Smooth muscle cell of the pulmonary artery (primary cell): ENCODE results near the gene RSPH4A. TPM values are rescaled to one million over a fixed set of nuclear protein-coding genes. Genes with fewer than 3 reads are reported as not detected.

Source experiments
- total RNA-seq: library from RNA; depleted of rRNA; stranded (reverse); fragments of >200 nt; gene quantifications from 2 replicates; pipeline ENCODE4 v1.2.3, GENCODE V29; 2014

Gene RSPH4A
- 0.07 and 0.10 TPM in 2 replicates for total RNA-seq

DNA sequence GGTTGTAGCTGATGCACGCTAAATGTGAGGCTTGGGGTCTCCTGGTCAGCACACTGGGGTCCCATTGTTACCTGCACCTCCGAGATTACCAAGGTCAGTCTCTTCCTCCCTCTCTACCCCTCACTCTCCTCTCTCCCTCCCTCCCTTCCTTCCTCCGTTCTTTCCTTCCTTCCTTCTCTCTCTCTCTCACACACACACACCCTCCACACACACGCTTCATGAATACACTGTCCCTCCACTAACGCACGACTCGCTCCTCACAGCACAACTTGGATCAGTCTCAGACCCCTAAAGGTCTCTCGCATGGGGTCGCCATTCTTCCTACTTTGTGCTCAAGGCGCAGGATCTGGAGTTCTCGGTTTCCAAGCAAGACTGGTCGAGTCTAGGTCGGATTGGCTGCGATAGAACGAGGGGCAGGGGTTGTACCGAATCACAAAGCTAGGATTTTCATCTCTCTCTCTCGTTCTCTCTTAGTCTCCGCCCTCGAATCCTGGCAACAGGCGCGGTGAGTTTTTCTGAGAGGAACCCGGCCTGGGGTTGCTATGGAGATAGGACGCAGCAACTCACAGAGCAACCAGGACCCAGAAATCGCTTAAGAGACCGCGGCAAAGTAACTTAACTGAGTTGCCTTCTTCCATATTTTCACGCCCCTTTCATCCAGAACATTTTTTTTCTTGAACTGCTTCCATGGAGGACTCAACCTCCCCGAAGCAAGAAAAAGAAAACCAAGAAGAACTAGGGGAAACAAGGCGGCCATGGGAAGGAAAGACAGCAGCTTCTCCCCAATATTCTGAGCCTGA, at the start of gene RSPH4A:
TSS of gene RSPH4A (plus strand) at position 543 of the 800 bp plus-strand sequence. CDS start at position 688, 145 bp downstream.

GRCh38 chr6:116570856-116571682, 45.2 kb upstream of the RSPH4A start, which contains the start of gene RWDD1:
TSS of gene RWDD1 (plus strand) at chr6:116571504. CDS start at chr6:116571583, 79 bp downstream.

GRCh38 chr6:116680880-116681672, 64.8 kb downstream of the RSPH4A start, which contains the start of gene KPNA5:
TSS of gene KPNA5 (plus strand) at chr6:116681211. CDS start at chr6:116681335, 124 bp downstream.

Other genes with a start within 250 kb of the RSPH4A start
- gene DSE, start 245.5 kb upstream of the RSPH4A start, total RNA-seq, result 138 and 160 TPM in 2 replicates
- gene CALHM6, start 155.1 kb upstream of the RSPH4A start, total RNA-seq, result 1.5 and 1.9 TPM in 2 replicates
- gene CALHM5, start 104.8 kb upstream of the RSPH4A start, total RNA-seq, result 6.8 and 12.1 TPM in 2 replicates
- 0.07 TPM in 1 of 2 replicates, not detected in the other for gene TRAPPC3L, start 70.8 kb upstream of the RSPH4A start, total RNA-seq
- gene CALHM4, start 62.7 kb upstream of the RSPH4A start, total RNA-seq, result 0.20 TPM in 1 of 2 replicates, not detected in the other
- gene RWDD1, start 45.0 kb upstream of the RSPH4A start, total RNA-seq, result 14.2 and 14.9 TPM in 2 replicates
- 9.3 and 11.8 TPM in 2 replicates for gene ZUP1, start 52.3 kb downstream of the RSPH4A start, total RNA-seq
- 9.7 and 10.8 TPM in 2 replicates for gene KPNA5, start 64.7 kb downstream of the RSPH4A start, total RNA-seq
- gene FAM162B, start 149.2 kb downstream of the RSPH4A start, total RNA-seq, result 2.2 and 11.5 TPM in 2 replicates
- not detected in 2 replicates for gene GPRC6A, start 212.6 kb downstream of the RSPH4A start, total RNA-seq